Measurements from ENCODE around the gene TRMT2A. TPM values are rescaled to one million over a fixed set of nuclear protein-coding genes. Genes with fewer than 3 reads are reported as not detected.

Gene TRMT2A
- total RNA-seq, 1 donor from 2014 or later, result 27.0 TPM

DNA sequence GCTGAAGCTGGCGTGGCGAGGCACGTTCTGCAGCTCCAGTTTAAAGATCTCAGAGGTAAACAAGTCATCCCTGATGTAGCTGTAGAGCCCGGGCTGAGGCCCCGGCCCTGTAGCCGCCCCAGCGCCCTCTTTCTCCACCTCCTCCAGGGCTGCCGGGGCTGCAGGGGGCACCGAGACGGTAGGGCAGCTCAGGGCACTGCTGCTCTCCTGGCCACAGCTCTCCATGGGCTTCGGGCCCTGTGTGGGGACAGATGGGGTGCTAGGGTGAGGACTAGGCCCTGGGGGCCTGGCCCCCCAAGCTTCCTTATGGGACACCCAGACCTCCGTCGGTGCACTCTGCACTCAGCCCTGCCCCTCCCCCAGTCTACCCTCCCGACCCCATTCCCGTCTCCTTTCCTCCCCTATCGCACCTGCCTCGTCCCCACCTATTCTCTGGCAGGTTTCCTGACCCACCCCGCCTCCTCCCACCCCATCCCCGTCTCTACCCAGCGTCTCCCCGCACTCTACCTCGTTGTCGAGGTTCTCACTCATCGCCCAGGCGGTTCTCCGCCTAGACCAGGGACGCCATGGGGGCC is 563 bp downstream of the TRMT2A start:
- no peak for DNase-seq

DNA sequence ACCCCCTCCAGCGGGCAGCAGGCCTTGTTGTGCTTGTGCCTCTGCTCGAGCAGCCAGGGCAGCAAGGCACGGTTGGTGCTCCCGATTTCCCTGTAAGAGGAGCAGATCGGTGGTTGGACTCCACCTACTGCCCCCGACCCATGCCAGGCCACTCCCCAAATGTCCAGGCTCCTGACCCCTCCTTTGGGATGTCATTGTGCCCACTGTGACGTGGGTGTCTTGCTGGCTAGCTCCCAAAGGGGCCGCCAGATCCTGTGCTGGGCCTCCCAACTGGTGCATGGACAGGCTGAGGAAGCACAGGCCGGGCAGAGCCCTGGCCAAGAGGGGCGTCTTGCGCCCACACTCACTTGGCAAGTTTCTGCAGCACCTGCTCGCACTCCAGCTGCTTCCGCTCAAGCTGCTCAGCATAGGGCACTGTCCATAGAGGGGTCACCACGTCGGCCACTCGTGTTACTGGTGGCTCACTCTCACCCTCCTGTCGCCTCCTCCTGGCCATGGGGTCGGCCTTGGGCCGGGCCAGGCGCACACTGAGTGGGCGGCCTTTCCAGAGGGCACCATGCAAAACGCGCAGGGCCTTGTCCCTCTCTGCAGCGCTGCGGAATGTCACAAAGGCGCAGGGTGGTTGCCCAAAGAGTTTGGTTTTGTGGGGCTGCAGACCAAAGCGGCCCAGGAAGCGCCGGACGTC is 1.2 kb downstream of the TRMT2A start, which contains the start of gene RANBP1:
TSS of gene RANBP1 (plus strand) at position 414 of the 685 bp plus-strand sequence. CDS start at position 495, 81 bp downstream.
- no peak for DNase-seq

DNA sequence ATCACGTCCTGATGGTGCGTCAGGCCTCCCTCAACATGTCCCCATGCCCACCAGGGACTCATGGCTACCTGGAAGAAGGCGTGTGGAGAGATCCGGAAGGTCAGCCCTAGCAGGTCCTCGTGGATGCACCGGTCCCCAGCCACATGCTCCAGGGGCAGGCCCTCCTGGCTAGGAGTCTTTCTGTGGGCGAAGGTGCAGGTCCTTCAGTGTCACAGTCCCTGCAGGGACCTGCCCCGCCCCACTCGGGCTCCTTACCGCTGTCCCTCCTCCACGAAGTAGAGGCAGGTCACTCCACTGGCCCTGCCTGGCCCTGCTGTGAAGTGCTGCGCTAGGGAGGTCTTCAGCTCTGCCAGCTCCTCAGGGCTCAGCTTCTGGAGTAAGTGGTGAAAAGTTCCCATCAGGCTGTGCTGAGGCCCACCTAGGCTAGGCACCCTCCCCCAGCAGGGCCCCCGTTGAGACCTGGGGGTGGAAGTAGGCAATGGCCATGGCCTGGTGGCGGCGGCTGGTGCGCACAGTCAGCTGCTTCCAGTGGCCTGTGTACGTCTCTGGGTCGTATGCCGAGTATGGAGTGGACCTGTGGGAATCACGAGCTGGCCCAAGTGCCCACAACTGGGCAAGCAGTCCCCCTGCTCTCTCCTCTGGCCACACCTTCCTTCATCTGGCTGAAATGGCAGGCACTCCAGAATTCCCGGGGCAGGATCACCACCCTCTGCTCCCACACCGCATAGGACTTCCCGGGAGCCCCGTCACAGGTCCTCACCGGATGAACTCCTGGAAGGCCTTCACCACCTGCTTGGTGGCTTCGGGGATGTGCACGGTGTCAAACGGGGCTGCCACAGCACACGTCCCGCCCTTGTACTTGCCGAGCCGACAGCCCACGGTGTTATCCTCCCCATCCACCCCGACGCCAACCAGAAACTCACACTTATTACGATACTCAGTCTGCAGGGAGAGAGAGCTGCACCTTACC is 2.2 kb downstream of the TRMT2A start:
- no peak for DNase-seq

DNA sequence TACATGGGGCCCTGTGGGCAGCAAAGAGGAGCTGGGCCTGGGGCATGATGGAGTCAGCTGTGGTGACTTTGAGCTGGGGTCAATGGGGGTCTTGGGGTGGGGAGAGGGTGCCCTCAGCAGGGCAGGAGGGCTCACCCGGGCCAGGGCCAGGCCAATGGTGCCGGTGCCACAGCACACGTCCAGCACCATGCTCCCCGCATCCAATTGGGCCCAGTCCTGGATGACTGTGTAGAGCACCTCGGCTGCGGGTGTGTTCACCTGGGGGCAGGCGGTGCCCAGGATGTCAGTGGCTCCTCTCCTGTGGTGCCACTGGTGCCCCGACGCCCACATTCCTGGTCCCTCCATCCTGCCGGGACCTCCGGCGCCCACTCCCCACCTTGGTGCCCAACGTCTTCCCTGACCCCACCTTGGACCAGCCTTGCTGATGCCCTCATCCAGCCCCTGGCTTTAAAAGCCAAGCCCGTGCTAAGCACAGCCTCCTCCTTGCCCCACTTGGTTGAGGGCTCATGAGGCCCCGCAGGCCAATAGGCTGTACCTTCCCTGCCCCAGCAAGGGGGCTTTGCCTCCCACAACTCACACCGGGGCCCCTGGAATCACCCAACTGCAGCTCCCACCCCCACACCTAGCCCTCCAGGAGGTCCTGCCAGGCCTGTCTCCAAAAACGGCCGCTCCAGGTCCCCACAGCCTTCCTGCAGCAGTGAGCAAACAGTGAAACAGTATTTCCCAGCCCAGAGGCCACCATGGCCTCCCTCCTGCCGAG is 3.3 kb downstream of the TRMT2A start:
- DNase-seq, result no peak

DNA sequence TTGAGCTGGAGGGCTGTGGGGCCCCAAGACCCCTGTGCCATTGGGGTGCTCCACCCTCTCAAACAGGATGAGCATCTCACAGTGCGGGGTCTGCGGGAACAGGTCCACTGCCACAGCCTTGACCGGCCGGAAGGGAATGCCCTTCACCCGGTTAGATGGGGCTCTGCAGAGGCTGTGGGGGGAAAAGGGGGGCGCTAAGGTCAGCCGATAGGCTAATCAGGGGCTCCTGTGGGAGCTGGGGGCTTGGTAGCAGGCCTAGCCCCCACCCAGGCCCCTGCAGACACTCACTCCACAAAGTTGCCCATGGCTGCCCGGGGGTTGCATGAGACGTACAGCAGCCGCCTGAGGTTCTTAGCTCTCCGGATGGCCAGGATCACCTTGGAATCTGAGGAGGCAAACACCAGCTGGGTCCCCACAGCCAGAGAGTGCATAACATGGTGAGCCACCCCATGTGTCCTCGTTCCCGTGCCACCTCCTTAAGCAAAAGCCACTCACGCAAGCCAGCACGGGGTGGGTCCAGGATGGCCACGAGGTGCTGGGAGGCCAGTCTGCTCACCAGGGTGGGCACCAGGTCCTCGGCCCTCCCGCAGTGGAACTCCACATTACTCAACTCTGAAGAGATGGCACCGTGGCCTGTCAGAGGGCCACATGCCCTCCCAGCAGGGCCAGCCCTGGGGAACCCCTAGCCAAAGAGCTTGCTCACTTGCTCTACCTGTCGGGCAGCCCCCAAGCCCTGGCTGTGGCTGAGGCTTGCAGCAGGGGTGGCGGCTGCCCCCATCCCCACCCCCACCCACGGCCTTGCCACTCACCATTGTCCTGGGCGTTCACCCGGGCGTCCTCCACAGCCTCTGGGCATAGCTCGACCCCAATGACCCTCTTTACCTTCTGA is 4.2 kb downstream of the TRMT2A start:
- no peak for DNase-seq

DNA sequence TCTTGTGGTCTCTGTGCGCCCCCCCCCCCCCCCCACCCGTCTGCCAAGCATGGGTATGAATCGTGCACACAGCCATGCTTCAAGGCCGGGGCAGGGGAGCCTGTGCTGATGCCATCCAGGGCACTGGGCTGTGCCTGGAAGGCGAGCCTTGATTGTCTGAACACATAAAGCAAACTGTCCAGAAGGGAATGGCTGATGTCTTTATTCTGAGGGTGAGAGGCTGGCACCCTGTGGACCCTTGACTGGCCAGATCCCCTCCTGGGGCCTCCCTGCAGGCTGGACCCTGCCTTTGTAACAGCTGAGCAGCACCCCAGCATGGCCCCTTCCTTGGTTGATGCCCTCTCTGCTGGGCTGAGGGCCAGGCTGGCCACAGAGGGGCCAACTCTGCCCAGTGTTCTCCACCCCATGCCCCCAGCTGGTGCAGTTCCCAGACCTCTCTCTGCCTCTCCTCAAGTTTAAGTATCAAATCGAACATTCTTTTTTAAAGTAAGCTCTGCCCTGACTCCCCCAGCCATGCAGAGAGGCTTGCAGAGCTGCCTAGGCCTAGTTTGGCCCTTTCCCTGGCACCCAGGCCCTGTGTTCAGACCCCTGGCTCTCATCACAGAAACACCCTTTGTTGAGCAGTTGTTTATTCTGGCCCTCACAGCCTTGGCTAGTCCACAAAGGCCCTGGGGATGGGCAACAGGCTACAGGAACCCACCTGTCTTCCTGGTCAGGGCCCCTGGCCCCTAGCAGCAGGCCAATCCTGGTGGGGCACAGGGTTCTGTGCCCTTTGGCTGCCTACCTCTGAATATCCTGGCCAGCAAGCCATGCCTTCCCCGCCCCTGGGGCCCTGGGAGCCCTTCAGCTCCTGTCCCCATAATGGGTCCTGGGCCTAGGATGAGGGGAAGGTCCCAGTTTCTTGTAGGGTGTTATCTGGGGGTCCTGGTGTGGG is 5.1 kb downstream of the TRMT2A start:
- DNase-seq, result no peak

DNA sequence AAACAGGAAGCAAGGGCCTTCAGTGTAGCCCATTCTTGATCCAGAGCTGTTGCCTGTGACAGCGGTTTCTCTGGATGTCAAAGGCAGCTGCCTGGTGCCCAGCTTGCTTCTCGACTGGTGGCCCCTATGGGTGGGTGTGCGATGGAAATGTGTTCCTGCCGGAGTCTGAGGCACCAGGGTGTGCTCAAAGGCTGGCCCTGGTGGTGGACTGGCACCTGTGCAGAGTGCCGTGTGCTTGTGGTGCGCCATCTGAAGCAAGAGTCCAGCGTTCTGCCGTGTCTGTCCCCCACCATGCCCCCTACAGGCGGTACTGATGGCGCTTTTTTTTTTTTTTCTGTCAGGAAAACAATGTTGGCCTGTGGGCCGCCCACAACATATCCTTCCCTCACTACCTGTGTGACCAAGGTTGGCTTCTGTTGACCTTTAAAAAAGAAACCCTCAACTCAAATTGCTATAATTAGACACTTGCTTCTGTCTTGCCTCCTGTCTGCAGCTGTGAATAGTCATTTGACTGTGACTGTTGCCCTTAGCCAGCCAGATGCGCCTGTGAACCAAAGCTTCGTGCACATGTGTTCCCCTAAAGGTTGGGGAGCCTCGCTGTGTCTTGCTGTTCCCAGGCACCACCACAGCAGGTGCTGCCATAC is 5.9 kb downstream of the TRMT2A start:
- no peak for DNase-seq

DNA sequence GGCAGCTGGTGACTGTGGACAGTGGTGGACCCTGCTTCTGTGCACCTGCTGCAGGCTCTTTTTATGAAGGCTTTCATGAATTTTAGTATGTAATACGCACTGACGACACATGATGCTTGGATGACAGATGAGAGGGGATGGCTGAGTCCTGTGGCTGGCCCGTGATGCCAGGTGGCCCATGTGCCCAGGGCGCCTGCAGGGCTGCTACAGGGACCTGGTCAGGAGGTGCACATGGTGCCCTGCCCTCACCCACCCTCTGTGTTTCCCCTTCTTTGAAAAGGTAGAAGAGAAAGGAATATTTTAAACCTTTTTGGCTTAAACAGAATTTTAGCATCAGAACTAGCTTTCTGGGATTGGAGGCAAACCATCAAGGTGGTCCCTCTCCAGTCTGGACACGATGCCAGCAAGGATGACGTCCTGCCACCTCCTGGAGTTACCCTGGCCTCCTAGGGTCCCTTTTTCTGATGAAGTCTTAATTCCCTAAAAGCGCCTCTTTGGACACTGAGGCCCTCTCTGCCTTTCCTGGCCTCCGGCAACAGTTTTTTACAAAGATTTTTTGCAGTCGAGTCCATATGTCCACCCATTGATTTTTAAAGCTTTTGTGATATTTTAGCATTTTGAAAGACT is 6.6 kb downstream of the TRMT2A start:
- DNase-seq, result no peak

DNA sequence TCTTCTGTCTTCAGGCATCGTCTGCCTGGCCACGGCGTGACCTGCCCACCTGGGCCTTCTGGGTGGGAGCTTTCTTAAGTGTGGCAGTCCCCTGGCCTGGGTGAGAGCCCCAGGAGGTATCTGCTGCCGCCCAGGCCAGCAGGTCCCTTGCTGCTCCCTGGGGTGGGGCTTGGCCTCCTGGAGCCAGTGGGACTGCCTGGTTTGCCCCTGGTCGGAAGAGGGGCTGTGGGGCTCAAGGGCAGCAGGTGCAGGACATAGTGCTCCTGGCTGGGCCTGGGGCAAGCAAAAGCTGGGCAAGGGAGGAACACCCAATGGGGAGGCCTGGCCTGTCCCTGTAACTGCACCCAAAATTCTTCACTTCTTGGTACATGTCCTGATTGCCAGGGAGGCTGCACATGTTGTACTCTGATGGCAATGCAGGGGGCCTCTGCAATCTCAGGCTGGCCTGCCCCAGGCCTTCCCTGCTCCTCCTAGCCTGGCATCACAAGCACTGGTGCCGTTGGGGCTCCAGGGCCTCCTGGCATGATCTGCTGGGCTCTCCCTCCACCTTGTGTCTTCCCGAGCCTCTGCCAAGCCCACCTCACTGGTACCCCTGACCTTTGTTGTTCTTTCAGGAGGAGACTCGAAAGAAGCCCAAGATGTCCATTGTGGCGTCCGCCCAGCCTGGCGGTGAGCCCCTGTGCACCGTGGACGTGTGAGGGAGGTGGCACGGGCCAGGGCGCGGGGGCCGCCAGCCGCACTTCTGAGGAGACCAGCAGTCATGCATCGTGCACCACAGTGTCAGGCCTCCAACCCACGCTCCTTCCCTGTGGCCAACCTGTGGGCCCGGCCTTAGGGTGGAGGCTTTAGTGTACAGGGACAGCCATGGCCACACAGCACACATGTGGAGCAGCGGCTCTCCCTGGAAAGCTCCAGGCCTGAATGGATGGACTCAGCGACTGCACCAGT is 7.3 kb downstream of the TRMT2A start:
- DNase-seq, result no peak

DNA sequence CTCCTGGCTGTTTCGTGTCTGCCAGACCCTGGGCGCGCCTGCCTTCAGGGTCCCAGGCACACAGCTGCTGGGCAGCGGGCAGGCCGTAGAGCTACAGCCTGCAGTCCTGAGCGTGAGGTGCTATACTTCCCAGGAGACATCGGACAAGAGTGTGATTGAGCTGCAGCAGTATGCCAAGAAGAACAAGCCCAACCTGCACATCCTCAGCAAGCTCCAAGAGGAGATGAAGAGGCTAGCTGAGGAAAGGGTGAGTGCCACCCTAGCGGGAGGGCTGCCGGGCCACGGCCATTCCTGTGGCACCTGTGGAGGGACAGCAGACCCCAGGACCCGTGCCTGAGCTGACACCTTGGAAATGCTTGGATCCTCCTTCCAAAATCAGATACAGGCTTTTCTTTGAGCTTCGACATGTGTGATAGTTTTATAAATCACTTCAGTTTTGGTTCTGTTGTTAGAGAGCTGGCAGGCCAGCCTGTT is 8.2 kb downstream of the TRMT2A start:
- DNase-seq, result no peak

DNA sequence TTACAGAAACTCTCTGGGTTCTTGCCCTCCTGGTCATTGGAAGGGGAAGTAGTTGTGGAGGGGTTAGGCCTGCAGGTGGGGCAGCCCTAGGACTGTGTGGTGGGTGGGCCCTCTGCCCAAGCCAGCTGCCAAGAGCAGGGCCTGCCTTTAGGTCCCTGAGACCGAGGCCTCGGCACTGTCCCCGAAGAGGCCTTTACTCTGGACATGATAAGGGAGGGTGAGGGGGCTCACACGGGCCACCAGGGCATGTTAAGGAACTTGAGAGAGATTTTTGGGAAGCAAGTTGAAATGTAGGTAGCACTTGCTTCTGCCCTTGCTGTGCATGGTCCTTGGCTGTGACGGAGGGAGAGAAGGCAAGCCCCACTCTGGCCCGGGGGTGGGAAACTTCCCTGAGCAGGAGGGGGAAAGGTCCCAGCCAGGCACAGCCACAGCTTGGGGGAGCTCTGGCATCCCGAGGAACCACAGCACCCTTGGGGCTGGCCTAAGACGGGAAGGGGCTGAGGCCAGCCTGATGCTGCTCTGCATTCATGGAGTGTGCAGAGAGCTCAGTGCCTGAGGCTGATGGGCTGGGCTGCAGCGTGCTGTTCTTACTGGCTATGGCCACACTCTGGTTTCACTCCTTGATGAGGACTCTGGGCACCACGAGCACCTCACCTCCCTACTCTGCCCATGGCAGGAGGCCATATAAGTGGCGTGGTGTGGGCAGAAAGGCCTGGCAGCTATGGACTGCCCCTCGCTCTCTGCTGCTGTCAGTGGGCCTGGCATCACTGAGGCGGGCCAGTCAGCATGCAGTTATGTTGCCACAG is 8.9 kb downstream of the TRMT2A start:
- no peak for DNase-seq

DNA sequence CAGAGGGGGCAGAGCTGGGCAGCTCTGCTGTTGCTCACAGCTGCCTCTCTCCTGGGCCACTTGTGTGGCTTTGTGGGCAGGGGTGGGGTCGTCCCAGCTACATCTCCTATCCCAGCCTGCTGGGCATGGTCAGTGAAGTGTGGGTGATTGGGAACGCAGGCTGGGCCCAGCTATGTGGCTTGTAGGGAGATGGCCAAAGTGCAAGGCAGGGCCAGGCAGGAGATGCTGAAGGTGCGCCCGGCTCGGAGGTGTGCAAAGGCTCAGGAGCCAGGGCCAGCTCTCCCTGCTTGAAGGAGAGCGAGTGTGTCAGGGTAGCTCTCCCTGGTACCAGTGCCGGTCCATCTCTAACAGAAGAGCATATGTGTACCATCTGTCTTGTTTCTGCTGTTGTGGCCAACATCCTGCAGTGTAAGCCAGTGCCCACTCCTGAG is 9.5 kb downstream of the TRMT2A start:
- no peak for DNase-seq

DNA sequence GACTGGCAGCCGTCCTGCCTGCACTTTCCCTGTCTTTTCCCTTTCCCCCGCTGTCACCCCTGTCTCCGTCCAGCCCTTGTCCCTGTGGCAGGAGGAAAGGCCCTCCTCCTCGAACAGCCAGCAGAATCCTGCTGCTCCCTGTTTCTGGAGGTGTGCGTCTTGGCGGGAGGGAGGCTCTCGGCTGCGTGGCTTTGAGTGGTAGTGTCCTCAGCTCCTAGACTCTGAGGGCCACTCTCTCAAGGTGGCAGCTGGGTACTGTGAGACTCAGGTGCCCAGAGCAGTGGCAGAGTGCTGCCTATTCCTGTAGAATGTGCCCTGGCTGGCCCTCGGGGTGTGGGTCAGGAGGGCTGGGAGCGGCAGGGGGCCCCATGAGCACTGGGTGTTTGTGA is 10.2 kb downstream of the TRMT2A start:
- DNase-seq, result no peak

DNA sequence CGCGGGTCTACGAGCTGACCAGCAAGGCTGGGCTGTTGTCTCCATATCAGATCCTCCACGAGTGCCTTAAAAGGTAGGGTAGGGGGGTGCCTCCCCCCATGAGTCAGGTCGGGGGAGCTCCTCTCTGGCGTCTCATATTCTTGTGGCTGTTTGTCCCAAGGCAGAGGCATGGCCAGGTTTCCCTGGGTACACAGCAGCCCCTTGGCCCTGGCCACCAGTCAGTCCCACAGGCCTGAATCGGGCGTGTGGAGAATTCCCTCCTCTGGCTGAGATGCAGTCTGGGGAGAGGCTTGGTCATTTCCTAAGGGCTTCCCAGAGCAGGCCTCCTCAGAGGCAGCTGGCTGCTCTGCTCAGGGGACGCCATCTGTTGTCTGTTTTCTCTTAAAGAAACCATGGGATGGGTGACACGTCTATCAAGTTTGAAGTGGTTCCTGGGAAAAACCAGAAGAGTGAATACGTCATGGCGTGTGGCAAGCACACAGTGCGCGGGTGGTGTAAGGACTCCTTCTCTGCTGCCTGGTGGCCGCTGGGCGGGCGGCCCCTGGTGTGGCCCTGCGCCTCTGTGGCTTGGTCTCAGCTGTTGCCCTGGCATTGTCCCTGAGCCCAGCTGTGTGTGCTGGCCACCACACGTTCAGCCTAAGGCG is 10.7 kb downstream of the TRMT2A start:
- DNase-seq, result no peak

DNA sequence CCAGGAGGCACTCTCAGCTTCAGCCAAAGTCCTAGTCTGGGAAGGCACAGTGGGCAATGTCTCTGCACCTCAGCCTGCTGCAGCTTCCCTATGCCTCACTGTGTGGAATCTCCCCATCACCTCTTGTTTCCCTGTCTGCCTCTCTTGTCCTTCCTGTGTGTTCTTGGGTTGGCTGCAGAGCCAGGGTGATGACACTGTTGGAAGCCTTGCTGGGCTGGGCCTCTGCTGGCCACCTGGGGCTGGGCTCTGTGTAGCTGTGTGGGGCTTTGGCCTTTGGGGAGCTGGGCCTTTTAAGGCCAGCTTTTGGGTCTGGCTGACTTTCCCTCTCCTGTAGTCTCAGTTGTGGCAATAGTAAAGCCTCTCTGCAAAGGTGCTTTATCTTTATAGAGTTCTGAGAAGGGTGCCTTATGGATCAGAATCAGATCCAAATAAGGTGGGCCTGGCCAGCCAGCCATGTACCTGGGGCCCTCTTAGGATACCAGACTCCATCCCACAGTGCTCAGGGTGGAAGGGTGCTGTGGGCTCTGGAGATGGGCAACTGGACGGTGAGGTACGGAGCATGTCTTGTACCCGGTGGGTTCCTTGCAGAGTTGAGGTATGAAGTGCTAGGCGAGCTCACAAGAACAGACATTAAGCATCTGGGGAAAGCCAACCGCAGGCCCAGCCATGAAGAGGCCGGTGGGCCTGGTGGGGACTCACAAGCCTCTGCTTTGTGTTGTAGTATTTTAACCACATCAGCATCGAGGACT is 11.4 kb downstream of the TRMT2A start:
- DNase-seq, result no peak

All from skin of body (tissue), 2 donors.